Measurements from ENCODE around the gene KIF23. TPM values are rescaled to one million over a fixed set of nuclear protein-coding genes. Genes with fewer than 3 reads are reported as not detected.
"Not testable (repeated sequence)": the region's sequence is repeated elsewhere in the genome, so short reads cannot be mapped to it uniquely, and the experiment has no call there.

Gene KIF23
- polyA plus RNA-seq, 1 experiment, result 33.9 TPM

GRCh38 chr15:69439623-69440022 is 25.5 kb downstream of the KIF23 start:
- no peak for TF ChIP-seq CTCF (IDR thresholded peaks at IDR 0.05; ENCODE audit: insufficient read depth, low read depth, low read length)
- Histone ChIP-seq H3K27me3 (ENCODE audit: control insufficient read depth, insufficient read depth, low read length) (no peaks in the 10 kb centered on the region), H3K36me3 (ENCODE audit: control insufficient read depth, insufficient read depth, low read length) (peaks cover 1% of the 10 kb centered on the region; the same call in 1 of the 2 replicates), H3K4me3 (ENCODE audit: low read depth, low read length) (no peak overlapping the region)
- ChIA-PET POLR2A (no interaction called here), CTCF (interaction anchor here (0.6 to 1.3 kb wide), 2 partner anchors 23 to 26 kb away, joined by 3 to 6 read pairs; partner anchors contain the start of gene KIF23)
- no peak for DNase-seq (ENCODE audit: low read depth)

GRCh38 chr15:69443032-69443611 is 29.0 kb downstream of the KIF23 start:
- no peak for TF ChIP-seq CTCF (IDR thresholded peaks at IDR 0.05; ENCODE audit: insufficient read depth, low read depth, low read length)
- Histone ChIP-seq H3K27me3 (ENCODE audit: control insufficient read depth, insufficient read depth, low read length) (no peaks in the 10 kb centered on the region), H3K36me3 (ENCODE audit: control insufficient read depth, insufficient read depth, low read length) (peaks cover 1% of the 10 kb centered on the region; the same call in 1 of the 2 replicates), H3K4me3 (ENCODE audit: low read depth, low read length) (no peak overlapping the region)
- ChIA-PET POLR2A (interaction anchor here (0.6 kb wide), 1 partner anchor 19 kb away, joined by 16 read pairs; no protein-coding TSS in a partner anchor), CTCF (interaction anchor here (1.4 kb wide), 1 partner anchor 19 kb away, joined by 4 read pairs; no protein-coding TSS in a partner anchor)
- no peak for DNase-seq (ENCODE audit: low read depth)

GRCh38 chr15:69444686-69445085 is 30.5 kb downstream of the KIF23 start:
- peaks cover 1% of the 10 kb centered on the region; the same call in 1 of the 2 replicates for H3K36me3 ChIP-seq (ENCODE audit: control insufficient read depth, insufficient read depth, low read length)
- DNase-seq (ENCODE audit: low read depth), result no peak
- CTCF ChIA-PET, result interaction anchor here (1.2 kb wide), 1 partner anchor 10 kb away, joined by 3 read pairs; no protein-coding TSS in a partner anchor
- no peaks in the 10 kb centered on the region for H3K27me3 ChIP-seq (ENCODE audit: control insufficient read depth, insufficient read depth, low read length)
- no peak overlapping the region for H3K4me3 ChIP-seq (ENCODE audit: low read depth, low read length)
- POLR2A ChIA-PET, result no interaction called here
- no peak for TF ChIP-seq CTCF (IDR thresholded peaks at IDR 0.05; ENCODE audit: insufficient read depth, low read depth, low read length)

GRCh38 chr15:69446953-69447352 is 32.8 kb downstream of the KIF23 start:
- TF ChIP-seq CTCF (IDR thresholded peaks at IDR 0.05; ENCODE audit: insufficient read depth, low read depth, low read length), result no peak
- no peak for DNase-seq (ENCODE audit: low read depth)
- POLR2A ChIA-PET, result no interaction called here
- Histone ChIP-seq H3K4me3 (ENCODE audit: low read depth, low read length) (no peak overlapping the region), H3K36me3 (ENCODE audit: control insufficient read depth, insufficient read depth, low read length) (no peaks in the 10 kb centered on the region), H3K27me3 (ENCODE audit: control insufficient read depth, insufficient read depth, low read length) (no peaks in the 10 kb centered on the region)
- CTCF ChIA-PET, result interaction anchor here (0.9 kb wide), 1 partner anchor 33 kb away, joined by 3 read pairs; no protein-coding TSS in a partner anchor

GRCh38 chr15:69450221-69450620 is 36.1 kb downstream of the KIF23 start:
- H3K4me3 ChIP-seq (ENCODE audit: low read depth, low read length); POLR2A ChIA-PET; DNase-seq (ENCODE audit: low read depth); H3K36me3 ChIP-seq (ENCODE audit: control insufficient read depth, insufficient read depth, low read length); H3K27me3 ChIP-seq (ENCODE audit: control insufficient read depth, insufficient read depth, low read length): not testable (repeated sequence)
- CTCF ChIA-PET, result interaction anchor here (3.2 kb wide), 1 partner anchor 56 kb away, joined by 13 read pairs; no protein-coding TSS in a partner anchor
